Putamen (tissue), 1 donor: ENCODE data around the gene CACTIN.

Experiments used
- DNase-seq: peaks from one replicate; pipeline ENCODE4 v3.0.0-alpha.2; 2016; ENCODE audit warnings: low spot score

The CACTIN gene

DNA sequence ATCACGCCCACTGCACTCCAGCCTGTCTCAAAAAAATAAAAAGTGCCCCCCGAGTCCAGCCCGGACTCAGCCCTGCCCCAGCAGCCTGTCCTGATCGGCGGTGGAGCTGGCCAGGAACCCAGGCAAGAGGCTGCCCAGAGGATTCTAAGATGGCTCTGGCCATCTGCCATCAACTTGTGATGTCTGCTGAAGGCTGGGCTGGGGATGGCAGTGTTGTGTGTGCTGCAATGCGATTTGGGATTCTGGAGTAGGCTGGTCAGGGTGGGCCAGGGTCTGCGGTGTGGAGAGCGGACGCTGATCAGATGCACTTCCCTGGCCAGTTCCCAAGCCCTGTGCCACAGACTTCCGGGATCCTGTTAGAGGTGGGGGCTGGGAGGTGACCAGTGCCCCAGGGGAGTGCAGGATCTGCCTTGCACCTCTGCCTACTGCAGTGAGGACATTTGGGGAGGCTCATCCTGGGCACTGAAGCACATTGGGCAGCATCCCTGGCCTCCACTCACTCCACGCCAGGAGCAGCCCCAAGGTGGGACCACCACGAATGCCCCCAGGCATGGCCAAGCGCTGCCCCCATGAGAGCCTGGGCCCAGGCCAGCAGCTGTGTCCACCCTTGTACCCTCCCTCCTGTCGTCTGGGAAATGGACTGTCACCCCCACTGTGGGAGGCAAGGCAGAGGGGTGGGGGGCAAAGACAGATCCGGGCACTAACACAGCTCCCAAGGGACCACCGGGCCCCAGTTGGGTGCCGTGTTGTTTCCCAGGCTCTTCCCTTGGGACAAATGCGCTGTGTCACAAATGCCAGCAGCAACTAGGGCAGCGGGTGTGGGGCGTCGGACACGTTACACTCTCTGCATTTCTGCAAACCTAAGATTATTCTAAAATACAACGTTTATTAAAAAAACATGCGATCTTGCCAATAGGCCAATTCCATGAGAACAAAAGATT lies 16.5 kb downstream of the CACTIN start:
- DNase-seq: no peak

DNA sequence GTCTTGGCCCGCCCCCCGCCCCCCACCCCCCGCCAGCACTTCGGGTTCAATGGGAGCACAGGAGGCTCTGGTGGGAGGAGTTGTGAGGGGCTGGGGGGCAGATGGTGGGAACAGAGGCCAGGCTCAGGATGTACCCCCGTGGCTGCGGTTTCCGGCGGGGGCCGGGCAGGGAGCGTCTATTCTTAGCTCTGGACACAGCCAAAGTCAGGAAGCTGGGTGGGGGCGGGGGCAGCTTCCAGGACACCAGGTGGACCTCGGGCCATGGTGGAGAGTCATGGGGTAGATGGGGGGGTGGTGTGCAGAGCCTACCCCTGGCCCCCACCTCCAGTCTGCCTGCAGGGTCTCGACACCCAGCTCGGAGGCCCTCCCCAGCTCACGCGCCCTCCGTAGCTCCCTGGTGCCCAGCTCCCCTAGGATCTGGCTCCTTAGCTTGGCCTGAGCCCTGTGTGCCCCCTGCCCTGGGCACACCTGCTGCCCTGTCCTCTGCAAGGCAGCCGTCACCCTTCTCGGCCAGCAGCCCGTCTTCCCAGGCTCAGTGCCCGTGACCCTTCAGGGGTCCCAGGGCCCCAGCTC lies 17.8 kb downstream of the CACTIN start:
- no peak for DNase-seq

DNA sequence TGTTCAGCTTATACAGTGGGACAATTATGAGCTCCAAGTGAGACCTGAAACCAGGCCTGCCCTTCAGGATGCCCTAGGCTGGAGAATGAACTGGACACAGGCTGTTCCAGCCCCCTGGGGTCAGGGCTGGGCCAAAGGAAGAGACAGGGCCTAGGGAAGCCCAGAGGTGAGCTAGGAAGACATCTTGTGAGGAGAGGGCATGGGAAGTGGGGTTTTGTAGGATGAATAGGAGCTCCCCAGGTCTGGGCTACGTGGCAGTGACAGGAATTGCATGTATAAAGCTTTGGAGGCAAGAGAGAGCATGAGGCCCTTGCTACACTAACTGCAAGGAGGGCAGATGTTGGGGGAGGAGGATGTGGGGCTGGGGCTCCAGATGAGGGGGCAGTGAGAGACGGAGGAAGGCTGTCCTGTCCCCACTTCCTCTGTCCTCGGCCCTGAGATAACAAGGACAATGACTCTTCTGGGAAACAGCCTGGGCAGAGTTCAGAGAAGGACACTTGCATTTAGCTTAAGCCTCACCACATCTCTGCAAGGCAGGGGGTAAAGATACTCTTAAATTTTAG lies 18.4 kb downstream of the CACTIN start:
- no peak for DNase-seq

DNA sequence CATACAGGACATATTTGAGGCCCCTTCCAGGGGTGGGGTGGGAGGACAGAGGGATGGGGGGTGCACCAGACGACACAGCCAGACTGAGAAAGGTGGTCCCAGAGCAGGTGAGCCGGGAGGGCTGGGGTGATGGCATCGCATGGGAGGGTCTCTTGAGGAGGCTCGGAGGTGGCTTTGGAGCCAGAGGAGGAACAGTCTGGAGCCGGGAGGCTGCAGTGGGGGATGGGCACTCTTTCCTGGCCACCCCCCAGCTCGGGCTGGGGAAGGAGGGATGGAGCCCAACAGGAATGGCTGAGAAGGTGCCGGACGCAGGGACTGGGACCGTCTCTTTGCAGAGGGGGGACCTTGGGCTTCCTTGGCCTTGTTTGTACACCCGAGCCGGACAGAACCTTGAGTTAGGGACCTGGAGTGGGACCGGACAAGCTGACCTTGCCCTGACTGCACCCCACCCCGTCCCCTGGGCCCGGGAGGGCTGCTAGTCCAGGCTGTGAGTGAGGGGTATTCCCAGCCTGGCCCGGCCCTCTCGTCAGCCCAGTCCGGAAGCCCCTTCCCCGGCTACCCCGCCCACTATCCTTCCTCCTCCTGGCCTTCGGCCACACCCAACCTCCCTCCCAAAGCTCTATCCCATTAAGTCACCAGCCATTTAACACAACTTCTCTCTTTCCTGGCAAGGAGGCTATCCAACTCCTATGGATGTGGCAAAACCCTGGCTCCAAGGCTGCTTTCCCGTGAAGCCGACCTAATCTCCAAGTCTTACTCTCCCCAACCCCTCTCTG lies 19.1 kb downstream of the CACTIN start:
- DNase-seq: no peak

DNA sequence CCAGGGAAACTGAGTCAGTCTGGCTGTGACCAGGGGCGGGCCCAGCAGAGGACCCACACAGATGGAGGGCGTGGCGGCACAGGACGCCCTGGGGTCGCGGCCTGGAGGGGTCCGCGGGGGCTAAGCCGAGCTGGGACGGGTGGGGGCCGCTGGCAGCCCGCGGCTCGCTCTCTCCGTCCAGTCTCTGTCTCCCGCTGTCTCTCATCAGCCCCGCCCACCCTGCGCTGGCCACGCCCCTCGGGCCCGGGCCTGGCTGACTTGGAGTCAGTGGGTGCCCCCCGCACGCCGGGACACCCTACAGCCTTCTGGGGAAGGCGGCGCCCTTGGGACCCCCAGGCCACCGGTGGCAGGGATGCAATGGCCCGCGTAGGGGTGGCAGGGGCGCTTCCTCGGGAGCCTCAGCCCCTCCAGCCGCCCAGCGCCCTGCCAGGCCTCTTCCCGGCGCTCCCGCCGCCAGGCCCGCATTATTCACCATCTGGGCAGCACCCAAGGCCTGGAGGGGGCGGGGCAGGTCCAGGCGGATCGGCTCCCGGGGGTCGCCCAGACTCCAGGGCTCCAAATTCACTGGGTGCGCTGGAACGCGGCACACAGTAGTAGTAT lies 19.8 kb downstream of the CACTIN start, which contains the start of gene TBXA2R:
Gene TBXA2R (minus strand): TSS at position 186 of the 600 bp plus-strand sequence. CDS start 6,241 bp downstream, outside the sequence.
- peak; percentile 20 for DNase-seq

DNA sequence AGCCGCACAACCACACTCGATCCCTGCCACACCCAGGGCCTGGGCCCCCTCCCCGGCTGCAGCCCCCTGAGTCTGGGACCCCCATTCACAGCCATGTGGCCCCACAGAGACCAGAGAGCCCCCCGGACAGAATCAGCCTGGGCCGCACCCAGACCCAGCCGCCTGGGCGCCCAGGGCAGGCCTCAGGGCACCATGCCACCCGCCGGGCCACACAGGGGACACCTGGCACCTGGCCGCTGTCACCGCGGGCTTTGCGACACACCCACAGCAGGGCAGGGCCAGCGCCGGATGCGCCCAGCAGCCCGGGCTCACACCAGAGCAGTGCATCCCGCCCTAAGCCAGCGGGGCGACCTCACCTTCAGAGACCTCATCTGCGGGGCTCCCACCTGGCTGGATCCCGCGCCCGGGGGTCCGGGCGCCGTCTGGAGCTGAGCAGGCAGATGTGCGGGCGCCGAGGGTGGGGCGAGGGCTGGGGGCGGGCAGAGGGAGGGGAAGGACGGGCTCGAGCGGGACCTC lies 20.4 kb downstream of the CACTIN start:
- DNase-seq: no peak

DNA sequence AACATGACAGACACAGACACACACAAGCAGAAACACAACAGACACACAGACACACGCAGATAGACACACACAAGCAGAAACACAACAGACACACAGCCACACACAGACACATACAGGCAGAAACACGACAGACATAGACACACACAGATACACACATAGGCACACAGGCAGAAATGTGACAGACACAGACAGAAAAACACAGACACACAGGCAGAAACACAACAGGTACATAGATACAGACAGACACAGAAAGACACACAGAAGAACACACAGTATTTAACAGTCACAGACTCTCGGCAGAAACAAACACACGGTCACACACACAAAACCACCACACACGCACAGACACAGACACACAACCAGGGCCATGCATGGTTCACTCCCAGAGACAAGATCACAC lies 20.8 kb downstream of the CACTIN start:
- no peak for DNase-seq

DNA sequence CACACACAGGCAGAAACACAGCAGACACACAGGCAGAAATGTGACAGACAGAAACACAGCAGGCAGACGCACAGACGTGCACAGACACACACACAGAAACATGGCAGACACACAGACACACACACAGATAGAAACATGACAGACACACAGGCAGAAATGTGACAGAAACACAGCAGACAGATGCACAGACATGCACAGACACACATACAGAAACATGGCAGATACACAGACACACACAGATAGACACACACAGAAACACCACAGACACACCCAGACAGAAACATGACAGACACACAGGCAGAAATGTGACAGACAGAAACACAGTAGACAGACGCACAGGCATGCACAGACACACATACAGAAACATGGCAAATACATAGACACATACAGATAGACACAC lies 21.2 kb downstream of the CACTIN start:
- DNase-seq: no peak

DNA sequence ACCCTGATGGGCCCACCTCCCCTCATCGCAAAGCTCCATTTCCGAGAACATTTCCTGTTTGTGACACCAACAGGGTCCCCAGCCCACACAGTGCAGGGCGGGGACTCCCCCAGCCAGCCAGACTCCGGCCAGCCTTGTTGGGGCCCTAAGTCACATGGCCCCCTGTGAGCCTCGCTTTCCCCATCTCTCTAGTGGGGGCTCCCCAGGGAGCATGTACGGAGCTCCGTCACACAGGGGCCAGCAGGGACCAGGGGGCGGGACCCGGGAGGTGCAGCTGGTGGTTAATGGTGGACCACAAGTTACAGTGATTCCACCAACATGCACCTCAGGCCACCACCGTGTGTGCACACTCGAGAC lies 21.6 kb downstream of the CACTIN start:
- no peak for DNase-seq

DNA sequence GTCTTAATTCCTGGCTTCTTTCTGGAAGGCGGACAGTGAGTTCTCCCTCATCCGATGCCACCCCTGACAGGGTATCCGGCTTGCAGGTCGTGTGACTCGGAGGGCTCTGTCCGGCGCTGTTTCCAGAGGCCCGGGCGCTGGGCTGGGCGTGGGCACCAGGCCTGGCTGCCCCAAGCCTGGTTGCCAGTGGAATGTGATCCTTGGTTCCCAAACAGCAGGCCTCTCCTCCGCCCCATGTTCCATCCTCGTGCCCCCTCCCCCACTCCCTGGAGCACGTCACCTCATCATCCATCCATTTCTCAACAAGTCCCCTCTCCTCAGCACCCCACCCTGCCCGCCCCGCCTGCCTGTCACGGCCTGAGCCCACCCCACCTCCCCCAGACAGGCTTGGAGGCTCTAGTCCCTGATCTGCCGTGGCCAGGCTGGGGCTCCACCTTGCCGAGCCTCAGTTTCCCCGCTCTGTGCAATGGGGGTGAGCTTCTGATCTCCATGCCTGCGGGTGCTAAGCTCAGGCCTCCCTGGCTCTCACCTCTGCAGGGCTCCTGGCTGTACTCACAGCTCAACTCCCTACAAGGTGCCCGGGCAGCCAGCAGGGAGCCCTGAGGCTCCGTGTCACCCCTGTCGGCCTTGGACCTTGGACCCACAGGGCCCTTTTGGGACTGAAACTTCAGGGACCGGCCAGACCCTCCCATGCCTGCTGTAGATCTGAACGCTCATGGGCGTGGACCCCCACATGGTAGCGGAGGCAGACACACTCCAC lies 22.2 kb downstream of the CACTIN start:
- no peak for DNase-seq

DNA sequence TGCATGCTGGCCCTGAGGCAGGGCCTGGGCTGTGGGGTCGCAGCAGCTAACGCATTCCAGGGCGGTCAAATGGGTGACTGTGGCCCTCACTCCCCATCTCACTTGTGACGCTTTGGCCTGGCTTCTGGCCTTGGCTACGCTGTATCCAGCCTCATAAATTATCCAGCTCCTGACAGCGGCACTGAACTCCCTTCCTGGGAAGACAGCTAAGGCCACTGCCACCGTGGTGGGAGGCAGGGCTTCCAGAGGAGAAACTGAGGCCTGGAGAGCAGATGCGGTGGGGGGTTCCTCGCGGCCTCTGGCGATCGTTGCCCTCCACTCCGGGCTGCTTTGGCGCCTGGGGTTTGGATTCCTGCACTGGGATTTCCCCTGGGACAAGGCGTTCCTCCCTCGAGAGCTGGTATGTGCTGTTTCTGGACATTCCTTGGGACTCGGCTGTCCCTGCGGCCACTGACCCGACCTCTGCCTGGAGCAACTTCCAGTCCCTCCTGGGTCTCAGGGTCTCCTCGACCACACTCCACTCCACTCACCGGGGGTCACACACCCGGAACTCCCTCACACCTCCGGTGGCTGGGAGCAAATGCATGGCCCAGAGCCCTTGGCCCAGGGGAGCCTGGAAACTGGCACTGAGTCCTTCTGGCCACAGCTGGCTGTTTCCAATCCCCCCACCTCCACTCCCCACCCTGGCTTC lies 23.3 kb downstream of the CACTIN start:
- no peak for DNase-seq

DNA sequence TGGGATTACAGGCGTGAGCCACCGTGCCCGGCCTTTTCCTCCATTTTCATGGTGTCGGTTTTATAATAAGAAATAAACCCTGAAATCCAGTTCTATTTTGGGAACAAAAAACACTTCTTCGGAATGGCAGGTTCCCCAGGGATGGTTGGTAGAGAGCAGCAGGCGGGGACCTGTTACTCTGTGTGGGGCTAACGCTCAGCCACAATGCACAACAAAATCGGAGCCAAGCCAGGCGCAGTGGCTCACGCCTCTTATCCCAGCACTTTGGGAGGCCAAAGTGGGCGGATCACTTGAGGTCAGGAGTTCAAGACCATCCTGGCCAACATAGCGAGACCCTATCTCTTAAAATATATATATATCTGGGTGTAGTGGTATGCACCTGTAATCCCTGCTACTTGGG lies 25.6 kb downstream of the CACTIN start:
- DNase-seq: no peak

DNA sequence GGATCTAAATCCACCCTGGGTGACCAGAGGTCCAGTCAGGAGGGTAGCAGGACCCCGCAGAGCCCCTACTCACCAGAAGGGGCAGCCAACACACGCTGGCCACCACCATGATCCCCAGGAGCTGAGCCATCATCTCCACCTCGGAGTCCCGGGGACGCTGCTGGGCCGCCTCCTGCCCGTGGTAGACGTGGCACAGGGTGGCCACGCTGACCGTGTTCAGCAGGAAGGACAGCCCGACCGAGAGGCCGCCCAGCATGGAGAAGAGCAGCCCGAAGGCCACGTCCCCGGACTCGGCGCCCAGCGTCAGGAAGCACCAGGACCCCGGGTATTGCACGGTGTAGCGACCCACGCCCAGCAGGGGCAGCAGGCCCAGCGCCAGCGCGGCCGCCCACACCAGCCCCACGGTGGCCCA lies 26.8 kb downstream of the CACTIN start:
- DNase-seq: no peak

DNA sequence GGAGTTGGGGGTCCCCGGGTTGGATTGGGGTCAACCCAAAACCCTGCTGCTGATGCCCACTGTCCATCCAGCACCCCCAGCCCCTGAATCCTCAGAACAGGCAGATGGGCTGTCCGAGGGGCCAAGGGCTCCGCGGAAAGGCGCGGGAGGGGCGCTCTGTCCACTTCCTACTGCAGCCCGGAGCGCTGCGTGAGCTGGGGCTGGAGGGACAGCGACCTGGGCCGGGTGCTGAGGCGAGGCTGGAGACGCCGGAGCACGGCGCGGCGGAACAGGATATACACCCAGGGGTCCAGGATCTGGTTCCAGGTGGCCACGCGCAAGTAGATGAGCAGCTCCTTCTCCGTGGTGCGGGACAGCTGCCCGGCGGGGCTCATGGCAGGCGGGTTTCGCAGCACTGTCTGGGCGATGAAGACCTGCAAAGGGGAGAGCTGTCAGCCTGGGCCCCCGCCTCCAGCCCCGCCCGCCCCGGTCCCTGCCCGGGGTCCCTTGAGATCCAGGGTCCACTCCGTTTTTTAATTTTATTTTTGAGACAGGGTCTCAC lies 31.0 kb downstream of the CACTIN start:
- no peak for DNase-seq

DNA sequence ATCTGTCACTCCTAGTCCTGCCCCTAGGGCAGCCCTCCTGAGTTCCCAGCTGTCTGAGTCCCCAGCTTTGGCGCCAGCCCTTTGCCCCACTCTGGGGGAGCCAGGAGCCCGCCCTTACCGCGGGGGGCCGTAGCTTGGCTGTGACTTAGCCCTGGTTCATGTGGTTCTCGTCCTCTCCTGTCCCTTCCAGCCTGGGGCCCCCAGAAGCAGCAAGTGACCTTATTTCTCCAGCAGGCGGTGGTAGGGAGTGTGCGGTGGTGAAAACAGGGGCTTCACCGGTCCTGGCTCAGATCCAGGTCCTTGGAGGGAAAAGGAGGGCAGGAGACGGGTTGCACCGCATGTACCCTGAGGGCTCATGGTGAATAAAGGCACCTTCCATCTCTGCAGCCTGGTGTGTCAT lies 33.4 kb downstream of the CACTIN start:
- DNase-seq: no peak

DNA sequence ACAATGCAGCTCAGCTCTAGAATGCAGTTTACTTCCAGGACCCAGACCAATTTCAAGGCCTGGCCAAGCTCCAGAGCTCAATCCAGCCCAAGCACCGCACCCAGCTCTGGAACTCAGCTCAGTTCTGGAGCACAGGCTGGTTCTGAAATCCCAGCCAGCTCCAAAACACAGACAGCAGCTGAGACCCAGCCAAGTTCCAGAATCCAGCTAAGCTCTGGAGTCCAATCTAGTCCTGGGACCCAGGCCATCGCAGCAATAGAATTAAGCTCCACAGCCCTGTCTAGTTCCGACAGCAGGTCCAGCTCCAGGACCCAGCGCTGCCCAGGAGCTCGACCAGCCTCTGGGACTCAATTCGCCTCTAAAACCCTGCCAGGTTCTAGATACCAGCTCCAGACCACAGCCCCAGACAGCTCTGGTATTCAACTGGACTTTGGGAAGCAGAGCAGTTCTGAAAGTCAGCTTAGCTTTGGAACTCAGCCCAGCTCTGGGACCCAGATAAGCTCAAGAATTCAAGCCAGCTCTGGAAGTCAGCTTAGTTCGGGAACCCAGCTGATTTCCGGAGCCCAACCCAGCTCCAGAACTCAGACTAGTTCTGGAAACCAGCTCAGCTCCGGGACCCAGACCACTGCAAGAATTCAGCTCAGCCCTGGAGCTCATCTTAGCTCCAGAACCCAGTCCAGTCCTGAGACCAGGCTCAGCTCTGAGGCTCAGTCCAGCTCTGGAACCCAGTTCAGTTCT lies 34.5 kb downstream of the CACTIN start:
- DNase-seq: no peak

DNA sequence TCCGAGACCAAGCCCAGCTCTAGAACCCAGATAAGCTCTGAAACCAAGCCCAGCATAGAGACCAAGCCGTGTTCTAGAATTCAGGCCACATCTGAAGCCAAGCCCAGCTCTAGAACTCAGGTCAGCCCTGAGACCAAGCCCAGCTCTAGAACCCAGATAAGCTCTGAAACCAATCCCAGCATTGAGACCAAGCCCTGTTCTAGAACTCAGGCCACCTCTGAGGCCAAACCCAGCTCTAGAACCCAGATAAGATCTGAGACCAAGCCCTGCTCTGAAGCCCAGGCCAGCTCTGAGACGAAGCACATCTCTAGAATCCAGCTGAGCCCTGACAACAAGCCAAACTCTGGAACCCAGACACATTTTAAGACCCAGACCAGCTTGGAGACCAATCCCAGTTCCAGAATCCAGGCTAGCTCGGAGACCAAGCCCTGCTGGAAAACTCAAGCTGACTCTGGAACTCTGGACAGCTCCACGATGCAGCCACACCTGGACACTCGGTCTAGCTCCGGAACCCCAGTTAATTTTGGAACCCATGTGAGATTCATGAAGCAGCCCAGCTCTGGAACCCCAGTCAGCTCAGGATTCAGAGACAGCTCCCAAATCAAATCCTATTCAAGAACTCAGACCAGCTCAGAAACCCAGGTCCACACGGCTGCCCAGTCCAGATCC lies 35.5 kb downstream of the CACTIN start:
- DNase-seq: no peak

DNA sequence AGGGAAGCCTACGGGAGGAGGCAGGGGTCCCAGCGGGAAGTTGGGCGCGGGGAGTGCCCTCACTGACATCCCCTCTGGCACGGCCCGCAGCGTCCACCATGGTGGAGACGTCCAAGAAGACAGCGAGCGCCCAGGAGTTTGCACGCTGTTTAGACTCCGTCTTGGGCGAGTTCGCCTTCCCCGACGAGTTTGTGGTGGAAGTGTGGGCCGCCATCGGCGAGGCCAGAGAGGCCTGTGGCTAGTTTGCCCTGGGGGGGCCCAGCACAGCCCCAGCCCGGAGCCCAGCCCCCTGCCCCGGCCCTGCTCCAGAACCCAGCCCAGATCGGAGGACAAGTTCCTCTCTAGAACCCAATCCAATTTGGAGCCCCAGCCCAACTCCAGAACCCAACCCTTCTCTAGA lies 36.6 kb downstream of the CACTIN start:
- no peak for DNase-seq

DNA sequence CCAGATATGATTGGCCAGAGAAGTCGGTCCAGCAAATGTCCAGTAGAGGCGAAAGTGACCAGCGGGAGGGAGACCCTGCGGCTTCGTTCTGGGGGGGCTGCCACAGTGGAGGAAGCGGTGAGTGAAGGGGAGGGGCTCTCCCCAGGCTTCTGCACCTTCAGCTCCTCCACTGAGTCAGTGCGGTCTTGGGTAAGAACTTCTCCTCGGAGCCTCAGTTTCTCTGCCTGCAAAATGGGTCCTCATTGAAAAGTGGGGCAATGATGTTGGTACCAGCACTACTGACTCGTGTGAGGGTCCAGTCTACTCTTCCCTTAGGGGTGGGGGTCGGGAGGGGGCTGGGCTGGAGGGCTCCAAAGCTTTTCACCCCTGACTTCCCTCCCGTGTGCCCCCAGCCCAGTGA lies 37.2 kb downstream of the CACTIN start:
- DNase-seq: no peak
